Hematopoietic multipotent progenitor cell treated with erythropoietin and hydrocortisone succinate and interleukin-3 and kit ligand, for 8 days (in vitro differentiated cells): ENCODE data around the gene SSH2.
"Not testable (repeated sequence)": the region's sequence is repeated elsewhere in the genome, so short reads cannot be mapped to it uniquely, and the experiment has no call there.

Experiments
- DNase-seq: peaks from one replicate; pipeline ENCODE4 v3.0.0-alpha.2; 2015

Gene SSH2

DNA sequence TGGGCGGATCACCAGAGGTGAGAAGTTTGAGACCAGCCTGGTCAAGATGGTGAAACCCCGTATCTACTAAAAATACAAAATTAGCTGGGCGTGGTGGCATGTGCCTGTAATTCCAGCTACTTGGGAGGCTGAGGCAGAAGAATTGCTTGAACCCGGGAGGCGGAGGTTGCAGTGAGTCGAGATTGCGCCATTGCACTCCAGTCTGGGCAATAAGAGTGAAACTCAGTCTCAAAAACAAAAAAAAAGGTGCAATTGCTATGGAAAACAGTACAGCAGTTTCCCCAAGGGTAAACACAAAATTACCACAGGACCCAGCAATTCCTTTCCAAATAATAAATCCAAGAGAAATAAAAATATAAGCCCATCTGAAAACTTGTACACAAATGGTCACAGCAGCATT lies 278.1 kb downstream of the SSH2 start:
- DNase-seq, result not testable (repeated sequence)

GRCh38 chr17:29650396-29650795 lies 279.6 kb downstream of the SSH2 start:
- no peak for DNase-seq

GRCh38 chr17:29649359-29649758 lies 280.7 kb downstream of the SSH2 start:
- peak; percentile 28 for DNase-seq

GRCh38 chr17:29648005-29648404 lies 282.0 kb downstream of the SSH2 start:
- DNase-seq, result no peak

DNA sequence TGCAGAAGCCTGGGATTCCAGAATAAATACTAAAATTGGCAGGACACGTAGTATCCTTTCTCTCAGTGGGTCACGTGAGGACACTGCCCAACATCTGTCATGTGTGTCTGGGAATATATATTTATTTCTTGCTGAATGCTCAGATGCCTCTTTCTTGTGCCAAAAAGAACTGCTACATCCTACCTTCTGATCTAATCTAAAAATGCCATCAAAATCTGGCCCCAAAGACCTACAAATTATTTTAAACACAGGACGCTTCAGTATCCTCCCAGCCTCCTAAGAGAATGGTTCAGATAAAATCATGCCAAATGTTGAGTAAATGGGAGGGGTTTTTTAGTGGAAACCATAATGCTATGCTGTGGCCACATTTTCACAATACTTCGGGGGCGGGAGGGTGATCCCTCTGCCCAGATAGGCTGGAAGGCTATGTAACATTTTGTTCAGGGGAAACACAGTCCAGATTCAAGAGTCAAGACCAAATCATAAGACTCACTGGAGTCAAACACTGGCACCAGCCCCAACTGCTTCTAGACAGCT lies 284.4 kb downstream of the SSH2 start:
- peak; percentile 33 for DNase-seq

DNA sequence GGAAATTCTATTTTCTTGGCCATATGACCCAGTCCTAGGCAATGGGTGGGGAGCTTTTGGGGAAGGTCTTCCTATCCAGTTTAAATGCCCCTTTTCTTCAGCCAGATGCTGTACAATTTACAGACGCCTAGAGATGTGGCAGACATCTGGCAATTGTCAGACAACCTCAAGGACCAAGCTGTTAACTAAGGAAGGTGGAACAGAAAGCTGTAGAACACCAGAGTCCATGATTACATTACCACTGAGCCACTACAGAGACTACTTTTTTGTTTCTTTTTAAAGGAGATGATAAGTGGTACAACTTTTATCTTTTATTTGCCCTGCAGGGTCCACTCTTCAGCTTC lies 286.2 kb downstream of the SSH2 start:
- no peak for DNase-seq

- no peak for DNase-seq
Observed at GRCh38 chr17:29642171-29642611, 287.8 kb downstream of the SSH2 start.

- no peak for DNase-seq
Observed at GRCh38 chr17:29640981-29641642, 288.9 kb downstream of the SSH2 start.

- no peak for DNase-seq
Observed at GRCh38 chr17:29640413-29640812, 289.6 kb downstream of the SSH2 start.

- no peak for DNase-seq
Observed at GRCh38 chr17:29633886-29634285, 296.1 kb downstream of the SSH2 start.

GRCh38 chr17:29630630-29631193 lies 299.3 kb downstream of the SSH2 start:
- no peak for DNase-seq

DNA sequence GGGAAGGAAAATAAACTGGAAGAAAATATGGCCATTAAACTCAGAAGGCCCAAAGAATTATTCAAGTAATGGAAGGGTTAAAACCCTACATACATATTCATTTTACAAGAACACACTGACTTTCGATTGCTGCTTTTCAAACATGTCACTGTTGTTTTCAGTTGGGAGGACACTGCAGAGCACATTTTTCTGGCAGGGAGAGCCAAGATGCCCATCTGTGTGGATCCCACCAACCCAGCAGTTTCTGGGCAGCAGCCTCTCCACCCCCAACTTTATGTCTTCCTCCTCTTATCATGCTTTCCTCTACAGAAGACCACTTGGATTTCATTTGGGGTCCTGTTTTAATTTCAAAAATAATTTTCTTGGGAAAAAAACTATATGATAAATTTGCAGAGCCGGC lies 300.2 kb downstream of the SSH2 start:
- DNase-seq, result no peak

DNA sequence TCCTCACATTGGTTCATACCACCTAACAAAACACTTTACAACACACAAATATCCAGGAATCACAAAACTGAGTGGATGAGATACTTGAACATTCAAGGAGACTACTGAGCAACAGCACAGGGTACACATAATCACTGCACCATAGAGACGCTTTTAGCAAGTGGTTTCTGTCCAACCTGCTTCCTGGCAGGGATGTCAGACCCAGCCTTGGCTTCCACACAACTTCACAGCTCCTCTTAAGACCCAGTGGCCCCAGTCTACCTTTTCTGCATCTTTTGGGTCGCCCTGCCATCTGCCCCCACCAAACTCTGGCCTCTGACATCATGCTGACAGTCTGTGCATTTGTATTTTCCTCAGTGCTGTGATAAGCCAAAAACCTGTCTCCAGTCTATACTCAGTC lies 301.4 kb downstream of the SSH2 start:
- no peak for DNase-seq

GRCh38 chr17:29627951-29628350 lies 302.1 kb downstream of the SSH2 start:
- DNase-seq, result no peak

GRCh38 chr17:29625037-29625750 lies 304.8 kb downstream of the SSH2 start:
- DNase-seq, result peak; percentile 29

- DNase-seq, result no peak
Observed at GRCh38 chr17:29624586-29624985, 305.4 kb downstream of the SSH2 start.

- DNase-seq, result no peak
Observed at GRCh38 chr17:29623283-29623647, 306.8 kb downstream of the SSH2 start.

GRCh38 chr17:29622337-29623282 lies 307.4 kb downstream of the SSH2 start, which contains the start of gene CORO6:
Gene CORO6 (minus strand): TSS chr17:29622912. CDS start chr17:29621421, 1,491 bp downstream.
- DNase-seq, result peak; percentile 39

- DNase-seq, result no peak
Observed at GRCh38 chr17:29621751-29622194, 308.3 kb downstream of the SSH2 start.

DNA sequence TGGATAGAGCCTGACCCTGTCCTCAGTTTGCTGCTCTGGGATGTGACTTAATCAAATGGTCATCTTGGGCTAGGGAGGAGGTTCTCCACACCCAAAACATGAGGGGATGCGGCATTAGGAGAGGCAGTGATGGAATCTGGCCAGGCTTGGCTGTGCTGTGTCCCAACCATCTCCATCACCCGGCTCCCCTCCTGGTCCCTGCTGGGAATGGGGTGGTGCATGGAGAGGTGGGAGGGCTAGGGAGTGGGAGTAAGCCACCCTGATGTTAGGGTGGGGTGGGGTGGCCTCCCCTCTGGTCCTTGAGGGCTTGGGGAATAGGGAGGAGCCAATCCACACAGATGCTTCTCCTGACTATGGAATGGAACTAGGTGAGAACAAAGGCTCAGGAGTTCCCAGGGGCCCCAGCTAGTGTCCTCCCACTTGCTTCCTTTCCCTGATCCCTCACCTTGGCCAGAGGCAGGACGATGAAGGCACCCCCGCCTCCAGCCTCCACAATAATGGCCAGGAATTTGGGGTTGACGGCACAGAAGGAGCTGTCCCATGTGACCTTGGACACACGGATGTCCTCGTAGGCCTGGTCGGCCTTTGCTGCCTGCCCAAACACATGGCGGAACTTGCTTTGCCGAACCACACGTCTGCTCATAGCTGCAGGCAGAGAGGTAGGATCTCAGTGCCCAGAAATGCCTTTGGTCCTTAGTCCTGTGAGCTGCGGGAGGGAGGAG lies 309.1 kb downstream of the SSH2 start:
- DNase-seq, result no peak

- DNase-seq, result no peak
Observed at GRCh38 chr17:29620271-29620670, 309.8 kb downstream of the SSH2 start.

GRCh38 chr17:29619251-29619650 lies 310.8 kb downstream of the SSH2 start:
- peak; percentile 35 for DNase-seq
